ENCODE results near the gene MYB.

Gene MYB

GRCh38 chr6:135189344-135189743 lies 8.2 kb downstream of the MYB start:
- Histone ChIP-seq H3K4me3 (no peak overlapping the region), H3K36me3 (no peaks in the 10 kb centered on the region), H3K9me3 (no peaks in the 10 kb centered on the region), H3K4me1 (no peaks in the 10 kb centered on the region), H3K27me3 (peaks cover 0 to 33% of the 10 kb centered on the region in 2 donors), H3K27ac (no peak overlapping the region)
- no peak for DNase-seq
- TF ChIP-seq, protein P1, sequence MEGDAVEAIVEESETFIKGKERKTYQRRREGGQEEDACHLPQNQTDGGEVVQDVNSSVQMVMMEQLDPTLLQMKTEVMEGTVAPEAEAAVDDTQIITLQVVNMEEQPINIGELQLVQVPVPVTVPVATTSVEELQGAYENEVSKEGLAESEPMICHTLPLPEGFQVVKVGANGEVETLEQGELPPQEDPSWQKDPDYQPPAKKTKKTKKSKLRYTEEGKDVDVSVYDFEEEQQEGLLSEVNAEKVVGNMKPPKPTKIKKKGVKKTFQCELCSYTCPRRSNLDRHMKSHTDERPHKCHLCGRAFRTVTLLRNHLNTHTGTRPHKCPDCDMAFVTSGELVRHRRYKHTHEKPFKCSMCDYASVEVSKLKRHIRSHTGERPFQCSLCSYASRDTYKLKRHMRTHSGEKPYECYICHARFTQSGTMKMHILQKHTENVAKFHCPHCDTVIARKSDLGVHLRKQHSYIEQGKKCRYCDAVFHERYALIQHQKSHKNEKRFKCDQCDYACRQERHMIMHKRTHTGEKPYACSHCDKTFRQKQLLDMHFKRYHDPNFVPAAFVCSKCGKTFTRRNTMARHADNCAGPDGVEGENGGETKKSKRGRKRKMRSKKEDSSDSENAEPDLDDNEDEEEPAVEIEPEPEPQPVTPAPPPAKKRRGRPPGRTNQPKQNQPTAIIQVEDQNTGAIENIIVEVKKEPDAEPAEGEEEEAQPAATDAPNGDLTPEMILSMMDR (IDR thresholded peaks at IDR 0.05) = no peak
- intact Hi-C loops (cut with DNase I; ENCODE audit: low total_unique reads) = no loop called here

- no peak overlapping the region for H3K27ac ChIP-seq
- H3K4me3 ChIP-seq = no peak overlapping the region
- TF ChIP-seq, protein P1 (IDR thresholded peaks at IDR 0.05) = no peak
- DNase-seq = no peak
- no peaks in the 10 kb centered on the region for H3K4me1 ChIP-seq
- intact Hi-C loops (cut with DNase I; ENCODE audit: low total_unique reads) = no loop called here
- H3K9me3 ChIP-seq = no peaks in the 10 kb centered on the region
- H3K36me3 ChIP-seq = no peaks in the 10 kb centered on the region
- H3K27me3 ChIP-seq = peaks cover 0 to 15% of the 10 kb centered on the region in 2 donors
These were observed 10.6 kb downstream of the MYB start for GRCh38 chr6:135191508-135192255.

DNA sequence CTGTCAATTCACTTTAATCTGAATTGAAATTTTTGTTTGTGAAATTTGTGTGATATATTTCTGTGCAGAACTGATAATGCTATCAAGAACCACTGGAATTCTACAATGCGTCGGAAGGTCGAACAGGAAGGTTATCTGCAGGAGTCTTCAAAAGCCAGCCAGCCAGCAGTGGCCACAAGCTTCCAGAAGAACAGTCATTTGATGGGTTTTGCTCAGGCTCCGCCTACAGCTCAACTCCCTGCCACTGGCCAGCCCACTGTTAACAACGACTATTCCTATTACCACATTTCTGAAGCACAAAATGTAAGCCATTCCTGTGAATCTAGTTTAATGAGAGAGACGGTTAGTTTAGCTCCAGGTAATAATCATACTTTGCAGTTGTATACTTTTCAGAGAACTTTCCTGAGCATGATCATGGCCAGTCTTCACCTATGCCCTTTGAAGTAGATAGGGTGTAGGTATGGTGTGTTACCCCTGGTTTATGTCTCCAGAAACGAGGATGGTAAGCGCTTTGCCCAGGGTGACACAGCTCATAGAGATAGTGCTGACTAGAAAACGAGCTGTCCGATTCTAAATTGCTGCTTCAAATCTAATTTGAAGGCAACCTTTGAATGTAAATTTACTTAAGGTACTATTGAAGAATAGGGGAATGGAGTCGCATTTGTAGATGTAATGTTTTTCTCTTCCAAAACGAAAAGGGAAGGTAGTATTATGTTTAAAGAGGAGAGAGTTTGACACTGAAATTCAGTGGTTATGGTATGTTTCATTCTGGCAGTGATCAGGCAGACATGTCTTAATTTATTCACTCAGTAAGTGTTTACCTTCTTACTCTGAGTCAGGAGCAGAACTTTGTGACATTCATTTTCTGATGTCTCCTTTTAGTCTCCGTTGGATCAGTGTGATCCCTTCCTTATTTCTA lies 11.4 kb downstream of the MYB start:
- TF ChIP-seq, protein P1 (IDR thresholded peaks at IDR 0.05) = no peak
- intact Hi-C loops (cut with DNase I; ENCODE audit: low total_unique reads) = no loop called here
- H3K4me1 ChIP-seq = no peaks in the 10 kb centered on the region
- H3K4me3 ChIP-seq = no peak overlapping the region
- H3K27ac ChIP-seq = no peak overlapping the region
- no peaks in the 10 kb centered on the region for H3K36me3 ChIP-seq
- no peak for DNase-seq
- peaks cover 0 to 7% of the 10 kb centered on the region in 2 donors for H3K27me3 ChIP-seq
- no peaks in the 10 kb centered on the region for H3K9me3 ChIP-seq

DNA sequence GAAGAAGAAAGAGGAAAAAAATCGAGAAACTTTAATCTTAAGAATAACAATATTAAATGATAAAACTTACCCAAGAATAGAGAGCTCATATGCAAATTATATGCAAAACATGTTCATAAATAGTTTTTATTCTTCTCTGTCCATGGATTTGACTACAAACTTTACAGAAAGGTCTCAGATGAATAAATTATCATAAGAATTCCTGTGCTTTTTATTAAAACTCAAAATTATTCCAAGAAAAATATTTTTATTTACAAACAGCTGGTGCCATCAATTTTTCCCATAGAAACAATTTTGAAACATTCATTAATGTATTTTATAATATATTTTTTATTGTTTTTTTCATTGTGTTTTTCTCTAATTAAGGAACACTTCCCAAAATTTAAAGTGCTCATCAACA lies 12.1 kb downstream of the MYB start:
- no peaks in the 10 kb centered on the region for H3K4me1 ChIP-seq
- H3K27me3 ChIP-seq = peaks cover 0 to 5% of the 10 kb centered on the region in 2 donors
- no peaks in the 10 kb centered on the region for H3K9me3 ChIP-seq
- H3K27ac ChIP-seq = no peak overlapping the region
- no peak for DNase-seq
- H3K36me3 ChIP-seq = no peaks in the 10 kb centered on the region
- intact Hi-C loops (cut with DNase I; ENCODE audit: low total_unique reads) = no loop called here
- TF ChIP-seq, protein P1 (IDR thresholded peaks at IDR 0.05) = no peak
- no peak overlapping the region for H3K4me3 ChIP-seq

- no peaks in the 10 kb centered on the region for H3K4me1 ChIP-seq
- H3K9me3 ChIP-seq = no peaks in the 10 kb centered on the region
- no peak overlapping the region for H3K27ac ChIP-seq
- DNase-seq = no peak
- H3K27me3 ChIP-seq = no peaks in the 10 kb centered on the region
- TF ChIP-seq, protein P1 (IDR thresholded peaks at IDR 0.05) = no peak
- H3K4me3 ChIP-seq = no peak overlapping the region
- no peaks in the 10 kb centered on the region for H3K36me3 ChIP-seq
- intact Hi-C loops (cut with DNase I; ENCODE audit: low total_unique reads) = no loop called here
These were observed 13.9 kb downstream of the MYB start for GRCh38 chr6:135195041-135195440.
